NCI-H1694 (cell line): ENCODE results near the gene BCAT1.

Experiments
- DNase-seq: peaks from one replicate; lab custom pipeline; 2025; lab: John Stamatoyannopoulos, UW

BCAT1 gene, protein sequence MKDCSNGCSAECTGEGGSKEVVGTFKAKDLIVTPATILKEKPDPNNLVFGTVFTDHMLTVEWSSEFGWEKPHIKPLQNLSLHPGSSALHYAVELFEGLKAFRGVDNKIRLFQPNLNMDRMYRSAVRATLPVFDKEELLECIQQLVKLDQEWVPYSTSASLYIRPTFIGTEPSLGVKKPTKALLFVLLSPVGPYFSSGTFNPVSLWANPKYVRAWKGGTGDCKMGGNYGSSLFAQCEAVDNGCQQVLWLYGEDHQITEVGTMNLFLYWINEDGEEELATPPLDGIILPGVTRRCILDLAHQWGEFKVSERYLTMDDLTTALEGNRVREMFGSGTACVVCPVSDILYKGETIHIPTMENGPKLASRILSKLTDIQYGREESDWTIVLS

DNA sequence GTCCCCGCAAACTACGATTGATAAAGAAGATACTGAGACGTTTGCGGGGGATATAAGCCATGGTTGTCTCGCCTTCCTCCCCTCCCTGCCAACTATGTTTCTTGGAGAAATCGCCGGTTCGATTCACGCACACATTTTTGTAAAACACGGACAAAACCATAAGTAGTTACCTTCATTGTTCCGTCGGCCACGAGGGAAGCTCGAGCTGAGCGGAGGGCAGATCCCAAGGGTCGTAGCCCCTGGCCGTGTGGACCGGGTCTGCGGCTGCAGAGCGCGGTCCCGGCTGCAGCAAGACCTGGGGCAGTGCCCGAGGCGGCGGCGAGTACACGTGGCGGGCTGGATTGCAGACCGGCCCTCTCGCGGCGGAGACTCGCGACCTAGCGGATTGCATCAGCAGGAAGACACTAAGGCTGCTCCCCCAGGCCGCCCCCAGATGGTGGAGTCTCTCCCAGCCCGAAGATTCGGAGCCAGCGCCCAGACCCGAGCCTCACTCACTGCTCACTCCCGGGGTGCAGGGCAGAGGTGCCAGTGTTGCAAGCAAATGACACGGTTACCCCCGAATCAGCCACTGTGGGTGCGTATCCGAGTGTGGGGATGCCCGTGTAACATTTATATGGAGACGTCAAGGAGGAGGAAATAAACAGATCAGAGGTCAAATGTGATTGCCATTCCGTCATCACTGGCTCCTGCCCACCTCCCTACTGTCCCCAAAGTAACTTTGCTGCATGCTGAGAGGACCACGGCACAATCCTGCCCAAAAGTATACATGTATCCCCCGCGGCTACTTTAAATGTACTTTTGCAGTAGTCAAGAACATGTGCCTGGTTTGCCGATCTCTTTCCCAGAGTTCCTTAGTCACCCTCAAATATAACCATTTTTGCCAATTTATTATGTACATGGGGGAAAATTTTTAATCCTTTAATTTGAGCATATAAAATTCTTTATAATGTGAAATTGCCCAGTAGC lies at the start of gene BCAT1:
TSS of gene BCAT1 (minus strand) at position 345 of the 966 bp plus-strand sequence. CDS start at position 176, 169 bp downstream.
- DNase-seq = peak; percentile 13

DNA sequence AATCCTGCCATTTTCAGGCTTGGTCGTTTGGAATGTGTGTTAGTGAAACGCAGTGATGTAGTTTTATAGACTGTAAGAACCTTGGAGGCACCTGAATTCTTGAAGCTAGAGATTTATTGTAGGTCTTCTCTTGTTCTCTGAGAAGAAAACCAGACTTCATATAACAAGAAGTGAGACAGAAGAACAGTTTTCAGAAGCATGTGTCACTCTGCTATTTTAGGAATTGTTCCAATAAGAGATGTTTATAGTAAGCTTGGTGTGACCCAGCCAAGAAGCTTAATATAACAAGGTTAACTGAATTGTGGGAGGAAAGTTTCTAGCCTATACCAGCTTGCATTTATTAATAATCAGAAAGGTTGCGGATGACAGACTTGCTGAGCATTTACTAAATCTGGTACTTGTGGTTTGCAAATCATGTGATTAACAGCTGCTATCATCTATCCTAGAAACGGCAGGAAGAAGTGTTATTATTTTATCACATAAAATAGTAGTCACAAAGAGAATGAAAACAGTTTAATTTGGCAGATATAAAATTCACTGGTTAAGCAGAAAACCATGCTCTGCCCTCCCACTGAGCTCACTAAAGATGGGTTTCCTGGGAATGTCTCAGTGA lies 49.2 kb upstream of the BCAT1 start:
- DNase-seq = peak; percentile 72

DNA sequence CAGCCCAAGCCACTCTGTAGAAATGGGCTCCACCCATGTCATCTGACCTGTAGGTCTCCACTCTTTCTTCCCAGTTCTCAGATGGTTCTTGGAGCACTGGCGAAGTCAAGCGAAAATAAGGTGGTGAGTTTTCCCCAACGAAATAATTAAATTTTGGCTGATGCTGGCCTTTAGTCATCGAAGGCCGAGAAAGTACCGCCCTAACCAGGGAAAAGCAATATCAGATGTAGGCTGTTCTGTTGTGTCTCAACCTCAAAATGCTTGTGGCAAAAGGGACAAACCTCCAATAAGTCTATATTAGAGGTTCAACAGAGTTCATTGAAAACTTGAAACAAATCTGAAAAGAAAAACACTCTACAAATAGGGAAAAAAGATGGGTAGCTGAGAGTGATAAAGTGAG lies 48.6 kb upstream of the BCAT1 start:
- no peak for DNase-seq

DNA sequence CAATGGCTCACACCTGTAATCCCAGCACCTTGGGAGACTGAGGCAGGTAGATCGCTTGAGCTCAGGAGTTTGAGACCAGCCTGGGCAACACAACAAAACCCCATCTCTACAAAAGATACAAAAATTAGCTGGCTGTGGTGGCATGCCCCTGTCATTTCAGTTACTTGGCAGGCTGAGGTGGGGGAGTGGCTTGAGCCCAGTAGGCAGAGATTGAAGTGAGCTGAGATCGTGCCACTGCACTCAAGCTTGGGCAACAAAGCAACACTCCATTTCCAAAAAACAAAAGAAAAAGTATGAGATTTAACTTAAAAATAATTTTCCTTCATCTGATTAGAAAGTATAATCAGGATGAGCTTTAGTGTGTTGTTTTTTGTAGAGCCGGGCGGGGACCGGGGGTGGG lies 47.9 kb upstream of the BCAT1 start:
- DNase-seq = no peak

GRCh38 chr12:24996102-24996797 lies 47.3 kb upstream of the BCAT1 start:
- peak; percentile 30 for DNase-seq

DNA sequence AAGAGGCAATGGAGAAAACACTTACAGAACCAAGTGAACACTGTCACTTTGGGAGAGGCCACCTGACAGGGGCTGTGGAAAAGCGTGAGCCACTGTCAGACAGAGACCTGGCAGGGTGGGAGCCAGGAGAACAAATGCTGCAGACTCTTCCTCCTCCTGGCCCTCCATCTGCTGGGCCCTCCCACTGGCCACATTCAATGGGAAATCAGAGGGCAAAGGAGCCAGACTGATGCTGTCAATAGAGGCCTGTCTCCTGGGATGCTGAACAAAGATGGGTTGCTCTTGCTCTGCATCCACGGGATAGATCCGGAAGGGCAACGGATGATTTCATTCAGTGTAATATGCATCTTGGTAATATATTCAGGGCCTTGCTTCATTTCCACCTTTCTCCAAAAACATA lies 44.9 kb upstream of the BCAT1 start:
- peak; percentile 60 for DNase-seq

DNA sequence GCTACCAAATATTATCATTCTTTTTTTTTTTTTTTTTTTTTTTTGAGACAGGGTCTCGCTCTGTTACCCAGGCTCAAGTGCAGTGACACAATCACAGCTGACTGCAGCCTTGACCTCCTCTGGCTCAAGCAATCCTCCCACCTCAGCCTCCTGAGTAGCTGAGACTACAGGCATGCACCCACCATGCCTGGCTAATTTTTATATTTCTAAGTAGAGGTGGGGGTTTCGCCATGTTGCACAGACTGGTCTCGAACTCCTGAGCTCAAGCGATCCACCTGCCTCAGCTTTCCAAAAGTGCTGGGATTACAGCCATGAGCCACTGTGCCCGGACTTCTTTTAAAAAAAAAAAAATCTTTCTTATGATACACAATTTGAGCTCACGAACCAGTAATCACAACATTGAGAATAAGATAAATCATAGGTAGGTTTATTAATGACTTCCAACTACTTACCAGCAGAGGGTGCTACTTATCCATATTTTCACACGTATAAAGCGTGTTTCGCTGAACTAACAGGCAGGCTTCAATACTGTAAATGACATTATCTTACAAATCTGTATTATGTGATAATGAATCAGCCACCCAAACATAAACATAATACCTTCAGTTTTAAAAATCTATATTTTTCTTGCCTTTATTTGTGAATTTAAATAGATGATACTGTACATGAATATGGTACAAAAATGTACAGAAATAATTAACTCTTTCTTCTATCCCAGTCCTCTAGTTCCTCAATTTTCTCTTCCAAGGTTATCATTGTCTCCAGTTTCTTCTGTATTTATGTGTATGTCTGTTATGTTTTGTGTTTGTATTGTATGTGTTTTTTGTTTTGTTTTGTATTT lies 42.5 kb upstream of the BCAT1 start:
- DNase-seq = peak; percentile 68

DNA sequence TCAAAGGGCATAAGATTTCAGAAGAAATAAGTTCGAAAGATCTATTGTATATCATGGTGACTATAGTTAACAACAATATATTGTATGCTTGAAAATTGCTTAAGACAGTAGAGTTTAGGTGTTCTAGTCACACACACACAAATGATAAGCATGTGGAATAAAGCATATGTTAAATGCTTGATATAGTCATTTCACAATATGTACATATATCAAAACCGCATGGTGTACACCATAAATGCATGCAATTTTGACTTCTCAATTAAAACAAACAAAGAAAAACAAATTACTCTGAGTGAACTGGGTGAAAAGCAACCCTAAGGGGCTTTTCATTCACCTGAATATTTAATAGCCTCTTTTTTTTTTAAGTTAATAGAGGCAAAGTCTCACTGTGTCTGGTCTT lies 40.3 kb upstream of the BCAT1 start:
- DNase-seq = no peak

DNA sequence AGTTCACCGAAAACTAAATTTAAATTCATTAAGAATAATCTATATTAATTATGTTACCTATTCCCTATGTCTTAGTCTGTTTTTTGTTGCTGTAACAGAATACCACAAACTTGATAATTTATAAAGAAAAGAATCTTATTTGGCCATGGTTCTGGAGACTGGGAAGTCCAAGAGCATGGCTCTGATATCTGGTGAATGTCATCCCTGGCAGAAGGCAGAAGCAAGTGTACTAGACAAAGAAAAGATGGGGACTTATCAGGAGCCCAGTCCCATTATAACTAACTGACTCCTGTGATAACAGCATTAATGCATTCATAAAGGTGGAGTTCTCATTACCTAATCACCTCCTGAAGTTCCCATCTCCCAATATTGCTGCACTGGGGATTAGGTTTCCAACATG lies 33.3 kb upstream of the BCAT1 start:
- no peak for DNase-seq

GRCh38 chr12:24979976-24980730 lies 31.3 kb upstream of the BCAT1 start:
- no peak for DNase-seq

DNA sequence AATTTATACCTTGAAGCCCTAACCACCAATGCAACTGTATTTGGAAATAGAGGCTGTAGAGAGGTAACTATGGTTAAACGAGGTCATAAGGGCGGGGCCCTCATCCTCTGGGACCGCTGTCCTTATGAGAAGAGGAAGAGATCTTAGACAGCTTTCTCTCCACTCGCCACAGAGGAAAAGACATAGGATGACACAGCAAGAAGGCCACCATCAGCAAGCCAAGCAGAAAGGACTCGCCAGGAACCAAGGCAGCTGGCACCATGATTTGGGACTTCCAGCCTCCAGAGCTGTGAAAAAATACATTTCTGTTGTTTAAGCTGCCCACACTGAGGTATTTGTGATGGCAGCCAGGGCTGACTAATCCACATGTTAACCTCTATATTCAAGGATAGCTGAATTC lies 30.4 kb upstream of the BCAT1 start:
- no peak for DNase-seq

DNA sequence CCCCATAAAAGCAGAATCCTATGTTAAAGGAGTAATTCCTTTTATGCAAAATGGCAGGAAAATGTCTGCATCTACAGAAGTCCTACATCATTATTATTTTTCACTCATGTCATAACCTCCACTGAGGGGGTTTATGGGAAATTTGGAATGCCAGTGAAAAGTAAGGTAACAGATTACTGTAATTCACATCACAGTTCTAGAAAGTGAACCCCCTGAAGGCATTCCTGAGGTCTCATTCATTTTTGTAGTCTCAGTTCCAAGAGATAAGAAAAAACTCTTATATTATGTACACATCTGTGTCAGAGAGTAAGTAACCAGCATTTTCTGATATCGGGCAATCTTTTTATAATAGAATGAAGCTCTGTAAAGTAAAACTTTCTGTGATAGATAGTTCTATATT lies 28.8 kb upstream of the BCAT1 start:
- DNase-seq = no peak

DNA sequence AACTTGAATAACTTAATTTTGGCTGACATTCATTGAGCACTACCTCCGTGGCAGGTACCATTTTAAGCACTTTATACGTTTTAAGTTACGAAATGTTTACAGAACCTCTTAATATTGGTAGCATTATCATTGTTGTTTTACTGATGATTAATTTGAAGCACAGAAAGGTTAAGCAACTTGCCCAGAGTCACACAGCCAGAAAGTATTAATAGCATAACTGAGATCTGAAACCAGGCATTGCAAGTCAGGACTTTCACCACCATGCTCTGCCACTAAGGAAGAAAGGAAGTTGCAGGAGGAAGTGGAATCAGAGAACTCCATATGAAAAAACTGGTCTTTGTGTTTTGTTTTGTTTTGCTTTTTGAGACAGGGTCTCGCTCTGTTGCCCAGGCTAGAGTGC lies 28.2 kb upstream of the BCAT1 start:
- no peak for DNase-seq

DNA sequence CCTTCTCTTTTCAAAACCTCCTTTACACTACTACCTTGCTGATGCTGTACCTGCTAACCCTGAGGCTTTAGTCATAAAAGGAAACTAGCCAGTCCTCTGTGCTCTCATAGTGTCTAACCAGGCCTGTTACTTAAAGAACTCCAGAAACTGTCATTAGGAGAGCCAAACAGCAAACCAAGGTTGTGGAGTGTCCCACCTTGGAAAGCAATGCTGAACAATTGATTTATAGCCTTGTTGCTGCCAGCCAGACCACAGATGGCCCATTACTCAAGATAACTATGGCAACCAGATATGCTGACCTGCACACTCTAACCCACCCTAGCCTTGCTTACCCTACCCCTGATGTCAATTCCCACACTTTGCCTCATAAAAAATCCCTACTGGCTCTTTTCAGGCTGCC lies 26.5 kb upstream of the BCAT1 start:
- no peak for DNase-seq

DNA sequence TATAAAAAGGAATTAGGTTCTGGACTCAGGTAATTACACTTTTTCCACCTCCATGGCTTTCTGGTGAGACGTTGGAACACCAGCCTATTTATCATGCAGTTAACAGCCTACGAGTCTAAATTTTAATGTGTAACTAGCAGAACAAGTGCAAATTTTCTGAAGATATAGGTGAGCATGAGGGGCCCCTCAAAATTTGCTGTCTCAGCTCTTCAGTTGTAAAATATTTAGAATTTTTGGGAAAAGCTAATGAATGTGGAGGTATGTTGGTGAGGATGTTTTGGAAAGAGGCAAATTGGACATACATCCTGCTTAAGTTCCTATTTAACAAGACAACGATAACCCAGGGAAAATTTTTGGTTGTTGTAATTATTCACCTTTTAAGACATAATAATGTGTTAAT lies 25.3 kb upstream of the BCAT1 start:
- DNase-seq = no peak

DNA sequence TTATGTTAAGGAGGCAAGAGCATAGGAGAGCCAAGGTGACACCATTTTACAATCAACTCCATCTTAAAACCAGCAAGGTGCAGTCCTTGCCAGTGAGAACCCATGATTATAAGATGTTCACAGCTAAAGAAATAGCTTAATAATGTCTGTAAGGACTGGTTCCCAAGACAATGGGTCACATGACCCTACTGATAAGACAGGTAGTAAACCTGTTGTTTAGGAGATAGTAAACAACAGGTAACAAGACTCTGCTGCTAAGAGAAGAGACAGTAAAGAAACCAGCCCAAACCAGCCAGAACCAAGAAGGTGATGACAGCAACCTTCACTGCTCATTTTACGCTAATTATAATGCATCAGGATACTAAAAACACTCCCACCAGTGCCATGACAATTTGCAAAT lies 23.2 kb upstream of the BCAT1 start:
- no peak for DNase-seq

- DNase-seq = no peak
Measured at GRCh38 chr12:24970177-24970576, 21.3 kb upstream of the BCAT1 start.

DNA sequence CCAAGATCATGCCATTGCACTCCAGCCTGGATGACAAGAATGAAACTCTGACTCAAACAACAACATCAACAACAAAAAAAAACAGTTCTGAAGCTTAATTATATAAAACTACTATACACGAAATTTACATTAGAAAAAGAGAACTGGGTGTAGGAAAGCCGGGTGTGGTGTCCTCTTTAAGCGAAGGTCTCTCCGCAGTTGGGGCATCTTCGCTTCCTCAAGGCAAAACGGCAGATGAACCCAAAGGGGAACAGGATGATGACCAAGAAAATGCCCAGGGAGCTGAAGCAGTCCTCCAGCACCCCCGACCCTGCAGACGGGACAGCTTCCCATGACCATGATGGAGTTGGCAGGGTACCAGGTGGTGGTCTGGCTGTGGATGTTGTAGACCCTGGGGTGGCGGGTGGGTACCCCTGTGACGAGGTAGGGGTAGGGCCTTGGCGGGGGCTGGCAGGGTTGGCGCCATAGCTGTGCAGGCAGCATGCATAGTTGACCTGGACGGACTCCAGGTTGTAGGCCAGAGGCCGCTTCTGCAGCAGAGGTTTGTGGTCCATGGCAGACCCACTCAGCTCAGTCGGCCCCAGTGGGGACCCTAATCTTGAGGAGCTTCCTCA lies 18.2 kb upstream of the BCAT1 start:
- no peak for DNase-seq

GRCh38 chr12:24964342-24964741 lies 15.4 kb upstream of the BCAT1 start:
- no peak for DNase-seq
